Vagina (tissue), 2 donors: ENCODE measurements around the gene NEK9. TPM values are rescaled to one million over a fixed set of nuclear protein-coding genes. Genes with fewer than 3 reads are reported as not detected.
"Not testable (repeated sequence)": the region's sequence is repeated elsewhere in the genome, so short reads cannot be mapped to it uniquely, and the experiment has no call there.

Source experiments
- DNase-seq, 2 donors: peaks; one replicate each; pipeline ENCODE4 v3.0.0-alpha.2; 2017; ENCODE audit errors: extremely low spot score in 2 of 2
- H3K27ac ChIP-seq: fragments of 200-600 bp; sonication (generic); one replicate; pipeline ENCODE4 v1.5.1; 2019
- H3K27me3 ChIP-seq: fragments of 200-600 bp; sonication (generic); one replicate; pipeline ENCODE4 v1.5.1; 2019
- H3K36me3 ChIP-seq, 2 donors: fragments of 200-600 bp; sonication (generic); one replicate each; pipeline ENCODE4 v1.5.1; 2017 to 2019
- H3K4me1 ChIP-seq: fragments of 200-600 bp; sonication (generic); one replicate; pipeline ENCODE4 v1.5.1; 2019
- H3K4me3 ChIP-seq, 2 donors: fragments of 200-600 bp; sonication (generic); 1 replicate in 1 of 2; 2 replicates in 1 of 2; pipeline ENCODE4 v1.5.1; 2016 to 2019
- H3K9me3 ChIP-seq: fragments of 200-600 bp; sonication (generic); one replicate; pipeline ENCODE4 v1.5.1; 2019
- POLR2A ChIP-seq, 2 donors: fragments of 450-650 bp; IDR thresholded peaks; one replicate each; pipeline ENCODE4 v1.6.1; 2017; ENCODE audit warnings: antibody characterized with exemption in 2 of 2, mild to moderate bottlenecking in 2 of 2, moderate library complexity in 2 of 2
- POLR2AphosphoS5 ChIP-seq, 2 donors: sonication (generic); formaldehyde crosslinking; IDR thresholded peaks; one replicate each; pipeline ENCODE4 v1.9.0; 2017; ENCODE audit warnings: antibody characterized with exemption in 2 of 2, mild to moderate bottlenecking in 2 of 2, low read depth in 1 of 2; ENCODE audit not compliant: insufficient read depth in 1 of 2
- intact Hi-C: fragments of 100-400 bp; cut with DNase I; formaldehyde crosslinking; loops from one replicate; pipeline ENCODE4 v1.15.1; 2023
- total RNA-seq: library from RNA; depleted of rRNA; stranded (reverse); fragments of >200 nt; gene quantifications from one replicate; pipeline ENCODE4 v1.2.3, GENCODE V29; 2016
- TF ChIP-seq, protein P1 (sequence below), 3 experiments: fragments of 450-650 bp in 2 of 3; fragments of 200-600 bp in 1 of 3; sonication (generic) in 1 of 3; IDR thresholded peaks; one replicate each; pipeline ENCODE4 v1.5.1; 2017 to 2019; ENCODE audit warnings: antibody characterized with exemption in 3 of 3, mild to moderate bottlenecking in 2 of 3, moderate library complexity in 2 of 3

Gene NEK9
- total RNA-seq, 1 donor from 2014 or later = 58.4 TPM

DNA sequence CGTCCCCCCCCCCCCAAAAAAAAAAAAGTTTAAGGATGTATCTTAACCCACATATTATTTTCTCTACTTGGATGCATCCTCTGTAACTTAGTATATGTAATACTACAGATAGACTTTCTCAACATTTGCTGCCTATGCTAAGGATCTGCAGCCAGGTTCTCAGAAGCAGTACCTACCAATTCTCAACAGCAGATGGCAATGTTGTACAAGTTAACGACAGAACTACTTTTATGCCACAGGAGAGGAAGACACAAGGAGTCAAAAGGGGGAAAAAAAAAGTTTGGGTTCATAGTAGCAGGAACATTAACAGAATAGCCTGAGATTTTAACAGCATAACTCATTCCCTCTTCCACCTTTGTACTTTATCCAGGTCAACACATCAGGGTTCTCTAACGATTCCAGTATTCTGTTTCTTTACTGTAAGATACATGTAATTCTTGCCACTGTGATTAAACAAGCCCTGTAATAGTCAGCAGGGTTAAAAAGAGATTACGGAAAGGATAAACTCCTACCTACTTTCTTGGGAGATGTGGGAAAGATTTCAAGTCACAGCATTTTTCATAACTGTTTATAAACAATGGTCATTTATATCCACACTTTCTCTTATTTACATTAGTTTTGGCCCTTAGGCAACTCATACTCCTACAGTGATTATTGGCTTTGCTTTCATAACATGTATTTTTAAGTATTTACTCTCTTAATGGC lies 5.7 kb upstream of the NEK9 start:
- intact Hi-C loops = loop anchor here (2.0 to 10.0 kb wide), 2 partner anchors 168 to 352 kb away; no protein-coding TSS in a partner anchor
- H3K36me3 ChIP-seq = peaks cover 6 to 18% of the 10 kb centered on the region in 2 donors
- H3K4me1 ChIP-seq = peaks cover 13% of the 10 kb centered on the region
- H3K27me3 ChIP-seq = no peaks in the 10 kb centered on the region
- no peak for DNase-seq
- peak overlapping the region; percentile 42 for H3K27ac ChIP-seq
- no peaks in the 10 kb centered on the region for H3K9me3 ChIP-seq
- H3K4me3 ChIP-seq = no peak overlapping the region
- TF ChIP-seq, protein P1, sequence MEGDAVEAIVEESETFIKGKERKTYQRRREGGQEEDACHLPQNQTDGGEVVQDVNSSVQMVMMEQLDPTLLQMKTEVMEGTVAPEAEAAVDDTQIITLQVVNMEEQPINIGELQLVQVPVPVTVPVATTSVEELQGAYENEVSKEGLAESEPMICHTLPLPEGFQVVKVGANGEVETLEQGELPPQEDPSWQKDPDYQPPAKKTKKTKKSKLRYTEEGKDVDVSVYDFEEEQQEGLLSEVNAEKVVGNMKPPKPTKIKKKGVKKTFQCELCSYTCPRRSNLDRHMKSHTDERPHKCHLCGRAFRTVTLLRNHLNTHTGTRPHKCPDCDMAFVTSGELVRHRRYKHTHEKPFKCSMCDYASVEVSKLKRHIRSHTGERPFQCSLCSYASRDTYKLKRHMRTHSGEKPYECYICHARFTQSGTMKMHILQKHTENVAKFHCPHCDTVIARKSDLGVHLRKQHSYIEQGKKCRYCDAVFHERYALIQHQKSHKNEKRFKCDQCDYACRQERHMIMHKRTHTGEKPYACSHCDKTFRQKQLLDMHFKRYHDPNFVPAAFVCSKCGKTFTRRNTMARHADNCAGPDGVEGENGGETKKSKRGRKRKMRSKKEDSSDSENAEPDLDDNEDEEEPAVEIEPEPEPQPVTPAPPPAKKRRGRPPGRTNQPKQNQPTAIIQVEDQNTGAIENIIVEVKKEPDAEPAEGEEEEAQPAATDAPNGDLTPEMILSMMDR (IDR thresholded peaks at IDR 0.05) = peak; percentile 81 to 91 (median 87)
- TF ChIP-seq POLR2AphosphoS5 (IDR thresholded peaks at IDR 0.05; ENCODE audit: insufficient read depth in 1 of 2, low read depth in 1 of 2) (peak in 1 of 2 donors; percentile 64), POLR2A (IDR thresholded peaks at IDR 0.05) (no peak)

DNA sequence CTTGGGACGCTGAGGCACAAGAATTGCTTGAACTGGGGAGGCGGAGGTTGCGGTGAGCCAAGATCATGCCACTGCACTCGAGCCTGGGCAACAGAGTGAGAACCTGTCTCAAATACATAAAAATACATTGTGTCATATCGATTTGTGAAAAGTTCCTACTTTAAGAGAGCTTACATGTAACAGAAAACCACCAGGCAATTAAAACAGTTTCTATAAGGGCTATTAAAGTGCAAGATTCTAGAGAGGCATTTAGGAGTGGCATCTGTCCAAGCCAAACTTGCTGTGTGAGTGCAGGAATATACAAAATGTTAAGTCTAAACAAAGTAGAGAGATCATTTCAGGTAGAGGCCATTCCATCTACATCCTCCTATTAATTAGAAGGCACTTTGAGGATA lies 1.7 kb upstream of the NEK9 start:
- Histone ChIP-seq H3K27me3 (no peaks in the 10 kb centered on the region), H3K9me3 (no peaks in the 10 kb centered on the region), H3K36me3 (peaks cover 4% of the 10 kb centered on the region in 2 donors), H3K27ac (no peak overlapping the region), H3K4me3 (no peak overlapping the region), H3K4me1 (peaks cover 46% of the 10 kb centered on the region)
- TF ChIP-seq, protein P1 (IDR thresholded peaks at IDR 0.05) = no peak
- TF ChIP-seq POLR2A (IDR thresholded peaks at IDR 0.05) (no peak), POLR2AphosphoS5 (IDR thresholded peaks at IDR 0.05; ENCODE audit: insufficient read depth in 1 of 2, low read depth in 1 of 2) (no peak)
- intact Hi-C loops = no loop called here
- no peak for DNase-seq

DNA sequence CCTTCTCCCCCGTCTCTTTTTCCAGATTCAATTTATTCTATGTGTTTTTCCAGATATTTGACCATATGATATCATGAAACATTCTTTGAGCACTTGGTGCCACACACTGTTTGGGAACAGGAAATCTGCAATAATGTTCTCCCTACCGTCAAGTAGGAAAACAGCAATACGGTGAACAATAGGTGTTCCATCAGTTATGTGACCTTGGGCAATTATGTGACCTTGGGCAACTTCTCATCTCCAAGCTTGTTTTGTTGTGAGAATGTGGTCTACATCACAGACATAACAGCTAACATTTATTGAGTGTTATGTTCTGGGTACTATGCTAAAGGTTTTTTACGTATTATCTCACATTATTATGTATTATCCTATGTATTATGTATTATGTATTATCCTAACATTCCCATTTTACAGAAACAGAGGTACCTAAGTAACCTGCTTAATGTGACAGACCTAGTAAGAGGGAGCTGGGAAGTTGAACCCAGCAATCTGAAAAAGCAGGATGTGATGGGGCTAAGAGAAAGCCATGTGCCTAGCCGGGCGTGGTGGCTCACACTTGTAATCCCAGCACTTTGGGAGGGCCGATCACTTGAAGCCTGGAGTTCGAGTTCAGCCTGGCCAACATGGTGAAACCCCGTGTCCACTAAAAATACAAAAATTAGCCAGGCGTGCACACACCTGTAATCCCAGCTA lies 1.2 kb upstream of the NEK9 start:
- H3K4me1 ChIP-seq = peaks cover 51% of the 10 kb centered on the region
- no peaks in the 10 kb centered on the region for H3K9me3 ChIP-seq
- H3K27me3 ChIP-seq = no peaks in the 10 kb centered on the region
- intact Hi-C loops = no loop called here
- peak overlapping the region; percentile 68 to 81 for H3K4me3 ChIP-seq
- TF ChIP-seq POLR2AphosphoS5 (IDR thresholded peaks at IDR 0.05; ENCODE audit: insufficient read depth in 1 of 2, low read depth in 1 of 2) = no peak
- no peak for TF ChIP-seq POLR2A (IDR thresholded peaks at IDR 0.05)
- TF ChIP-seq, protein P1 (IDR thresholded peaks at IDR 0.05) = no peak
- H3K36me3 ChIP-seq = peaks cover 0 to 4% of the 10 kb centered on the region in 2 donors
- no peak for DNase-seq
- peak overlapping the region; percentile 89 for H3K27ac ChIP-seq

DNA sequence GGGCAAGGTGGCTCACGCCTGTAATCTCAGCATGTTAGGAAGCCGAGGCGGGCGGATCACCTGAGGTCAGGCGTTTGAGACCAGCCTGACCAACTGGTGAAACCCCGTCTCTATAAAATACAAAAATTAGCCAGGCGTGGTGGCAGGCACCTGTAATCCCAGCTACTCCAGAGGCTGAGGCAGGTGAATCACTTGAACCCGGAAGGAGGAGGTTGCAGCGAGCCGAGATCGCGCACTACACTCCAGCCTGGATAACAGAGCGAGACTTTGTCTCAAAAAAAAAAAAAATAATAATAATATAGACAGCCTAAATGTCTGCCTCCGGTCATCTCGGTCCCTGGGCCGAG lies 599 bp upstream of the NEK9 start:
- H3K36me3 ChIP-seq, intact Hi-C loops, H3K9me3 ChIP-seq, H3K27me3 ChIP-seq, DNase-seq: not testable (repeated sequence)
- Histone ChIP-seq H3K4me1 (peaks cover 54% of the 10 kb centered on the region), H3K27ac (peak overlapping the region; percentile 89), H3K4me3 (peak overlapping the region; percentile 68 to 81)

DNA sequence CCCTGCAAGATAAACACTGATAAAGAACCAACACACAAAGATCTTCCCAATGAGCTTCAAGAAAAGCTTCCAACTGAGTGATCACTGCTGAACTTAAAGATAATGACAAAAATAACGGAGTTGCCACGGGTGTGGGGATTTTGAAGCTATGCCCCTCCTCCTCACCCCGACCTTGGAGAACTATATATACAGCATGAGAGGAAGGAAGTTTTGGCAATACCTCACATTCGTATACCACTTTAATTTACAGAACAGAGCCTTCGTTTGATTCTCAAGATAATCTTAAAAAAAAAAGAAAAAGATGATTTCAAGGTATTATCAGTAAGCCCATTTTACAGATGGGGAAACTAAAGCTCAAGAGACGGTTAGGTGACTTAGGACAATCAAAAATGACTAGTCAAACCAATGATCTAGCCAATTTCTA lies 715 bp downstream of the NEK9 start:
- DNase-seq = no peak
- intact Hi-C loops = no loop called here

More for the DNA sequence above, 715 bp downstream of the NEK9 start:
- TF ChIP-seq, protein P1 (IDR thresholded peaks at IDR 0.05) = no peak
- TF ChIP-seq POLR2A (IDR thresholded peaks at IDR 0.05) (no peak), POLR2AphosphoS5 (IDR thresholded peaks at IDR 0.05; ENCODE audit: insufficient read depth in 1 of 2, low read depth in 1 of 2) (no peak)
- Histone ChIP-seq H3K9me3 (no peaks in the 10 kb centered on the region), H3K27me3 (no peaks in the 10 kb centered on the region), H3K4me1 (peaks cover 54% of the 10 kb centered on the region), H3K27ac (peak overlapping the region; percentile 89), H3K36me3 (peaks cover 0 to 4% of the 10 kb centered on the region in 2 donors), H3K4me3 (peak overlapping the region; percentile 68 to 81)
